HL-60 (cell line): Measurements from ENCODE around the gene ZNF408.

ENCODE experiments used
- CTCF ChIP-seq: IDR thresholded peaks from one replicate; pipeline ENCODE4 v1.5.1; 2011; ENCODE audit warnings: low read length, control low read depth, inconsistent platforms; ENCODE audit not compliant: insufficient read depth
- GABPA ChIP-seq: IDR thresholded peaks from 2 replicates; pipeline ENCODE4 v1.6.1; 2012; ENCODE audit warnings: low read depth
- REST ChIP-seq: IDR thresholded peaks from 2 replicates; pipeline ENCODE4 v1.6.1; 2012; ENCODE audit warnings: low read depth; ENCODE audit not compliant: insufficient replicate concordance

- TF ChIP-seq CTCF = no peak
- no peak for TF ChIP-seq GABPA
- no peak for TF ChIP-seq REST
These were observed 42.2 kb downstream of the ZNF408 start for GRCh38 chr11:46743043-46743442.
